ENCODE measurements around the gene GRK2. TPM values are rescaled to one million over a fixed set of nuclear protein-coding genes. Genes with fewer than 3 reads are reported as not detected.

GRK2 gene
- total and polyA plus RNA-seq, 9 of the 15 experiments (the other 6 are each of a cell fraction or from before 2014, with no cell fraction given), result 0.24 to 95.8 (median 56.5) TPM

- TF ChIP-seq GABPA (tag; conservative IDR thresholded peaks at IDR 0.05; ENCODE audit: low read depth) (peak; percentile 73), TGIF2 (CRISPR knock-in tag; IDR thresholded peaks at IDR 0.05) (peak; percentile 67; the same call in 1 of the 2 replicates), E2F8 (IDR thresholded peaks at IDR 0.05; ENCODE audit: low read depth, partially characterized antibody) (no peak), FOXP1 (CRISPR knock-in tag; IDR thresholded peaks at IDR 0.05) (peak; percentile 90; the same call in 1 of the 2 replicates), ZNF740 (CRISPR knock-in tag; IDR thresholded peaks at IDR 0.05) (peak; percentile 44; the same call in 1 of the 2 replicates), ZNF740 (tag; IDR thresholded peaks at IDR 0.05) (no peak), ZNF76 (CRISPR knock-in tag; IDR thresholded peaks at IDR 0.05; ENCODE audit: borderline replicate concordance) (0 out of 2 replicates have a peak, but pooled peaks have one; percentile 15), ESRRA (IDR thresholded peaks at IDR 0.05; ENCODE audit: borderline replicate concordance, low read depth) (peak; percentile 43; the same call in 1 of the 2 replicates), NR3C1 (CRISPR knock-in tag; IDR thresholded peaks at IDR 0.05) (no peak), ZBTB17 (CRISPR knock-in tag; IDR thresholded peaks at IDR 0.05) (peak; percentile 98), TAF9B (IDR thresholded peaks at IDR 0.05; ENCODE audit: partially characterized antibody) (peak; percentile 92), YBX1 (IDR thresholded peaks at IDR 0.05) (no peak), SMARCB1 (IDR thresholded peaks at IDR 0.05; ENCODE audit: insufficient read length, low read depth) (peak; percentile 83), CREB5 (CRISPR knock-in tag; IDR thresholded peaks at IDR 0.05) (no peak)
These were observed 26.3 kb upstream of the GRK2 start (continued) for GRCh38 chr11:67239783-67240575.

Data from K562 (cell line).